ENCODE measurements around the gene CHMP1A.
"Not testable (repeated sequence)": the region's sequence is repeated elsewhere in the genome, so short reads cannot be mapped to it uniquely, and the experiment has no call there.

The CHMP1A gene

DNA sequence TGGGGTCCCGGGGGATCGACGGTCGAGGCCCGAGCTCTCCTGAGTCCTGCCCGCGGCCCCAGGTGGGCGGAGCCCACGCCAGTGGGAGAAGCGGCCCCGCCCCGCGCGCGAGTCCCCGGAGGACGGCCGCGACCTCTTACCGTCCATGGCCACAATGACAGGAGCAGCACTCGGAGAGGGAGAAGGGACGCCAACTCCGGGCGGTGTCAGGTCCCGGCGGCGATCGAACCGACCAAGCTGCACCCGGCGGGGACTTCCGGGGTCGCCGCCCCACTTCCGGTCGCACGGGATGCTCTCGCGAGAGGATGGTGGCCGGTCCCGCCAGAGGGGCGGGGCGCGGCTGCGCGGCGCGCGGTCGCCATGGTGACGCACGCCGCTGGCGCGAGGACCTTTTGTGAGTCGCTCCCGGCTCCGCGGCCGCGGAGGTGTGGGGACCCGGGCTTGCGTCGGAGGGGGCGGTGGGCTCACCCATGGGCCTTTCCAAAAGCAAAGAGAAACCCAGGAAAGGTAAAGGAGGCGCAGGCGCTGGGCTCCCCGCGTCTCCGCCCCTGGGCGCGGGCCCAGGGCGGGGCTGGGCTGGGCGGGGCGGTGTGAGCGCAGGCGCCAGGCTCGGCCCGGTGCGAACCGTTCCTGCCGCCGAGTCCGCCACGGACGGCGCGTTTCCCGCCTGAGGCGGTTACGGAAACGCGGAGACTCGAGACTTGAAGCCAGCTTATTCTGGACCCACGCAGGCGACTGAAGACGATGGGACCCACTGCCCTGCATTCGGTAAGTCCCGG is at the start of gene CHMP1A, which contains the start of gene SPATA33:
Gene CHMP1A (minus strand): TSS at position 267 of the 779 bp plus-strand sequence. CDS start 120 bp downstream, at position 147.
Gene SPATA33 (plus strand): TSS at position 395 of the 779 bp plus-strand sequence. CDS start 76 bp downstream, at position 471.
- DNase-seq (ENCODE audit: low read depth in 2 of 2), result peak; percentile 88 to 93

DNA sequence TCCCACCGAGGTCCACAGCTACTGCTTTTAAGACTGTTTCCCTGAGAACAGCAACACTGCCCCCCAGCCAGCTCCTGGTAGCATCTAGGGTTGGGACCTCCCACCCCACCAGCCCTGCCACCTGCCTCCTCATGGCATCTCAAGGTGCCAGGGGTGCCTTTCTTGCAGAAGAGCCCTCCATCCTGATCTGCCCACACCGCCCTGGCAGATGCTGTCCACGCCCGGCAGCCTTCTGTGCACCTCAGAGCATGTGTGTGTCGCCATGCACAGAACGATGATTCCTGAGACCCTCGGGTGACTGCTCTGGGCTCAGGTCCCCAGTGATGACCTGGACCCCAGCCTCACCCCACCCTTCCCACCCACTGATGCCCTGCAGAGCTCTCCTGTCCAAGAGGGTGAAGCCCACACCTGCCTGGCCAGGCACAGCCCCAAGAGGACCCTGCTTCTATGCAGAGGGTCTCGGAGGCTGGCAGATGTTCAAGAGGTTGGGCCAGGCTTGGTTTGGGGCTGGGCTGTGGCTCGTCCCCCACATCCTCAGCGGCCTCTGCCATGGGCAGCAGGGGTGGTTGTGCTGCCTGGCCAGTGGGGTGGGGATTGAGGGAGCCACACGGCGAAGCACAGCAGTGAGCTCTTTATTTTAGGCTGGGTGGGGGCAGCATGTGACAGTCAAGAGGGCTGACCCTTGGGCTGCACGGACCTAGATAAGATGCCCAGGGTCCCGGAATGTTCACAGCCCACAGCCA is 49.2 kb upstream of the CHMP1A start:
- no peak for DNase-seq (ENCODE audit: low read depth in 2 of 2)

DNA sequence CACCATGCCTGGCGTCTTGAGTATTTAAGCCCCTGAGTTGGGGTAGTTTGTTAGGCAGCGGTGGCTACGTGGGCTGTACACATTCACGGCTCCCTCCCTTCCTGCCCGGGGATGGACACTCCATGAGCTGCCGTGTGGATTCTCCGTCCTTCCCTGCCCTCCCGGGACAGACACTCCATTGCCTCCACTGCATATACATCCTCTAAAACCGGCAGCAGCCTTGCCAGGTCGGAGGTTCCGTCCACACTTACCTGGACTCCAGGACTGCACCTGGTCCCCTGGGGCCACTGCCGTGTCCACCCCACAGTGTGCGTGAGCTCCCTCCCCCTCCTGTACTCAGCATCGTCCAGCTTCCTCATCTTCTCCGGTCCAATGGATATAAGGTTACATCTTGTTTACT is 47.5 kb upstream of the CHMP1A start:
- no peak for DNase-seq (ENCODE audit: low read depth in 2 of 2)

DNA sequence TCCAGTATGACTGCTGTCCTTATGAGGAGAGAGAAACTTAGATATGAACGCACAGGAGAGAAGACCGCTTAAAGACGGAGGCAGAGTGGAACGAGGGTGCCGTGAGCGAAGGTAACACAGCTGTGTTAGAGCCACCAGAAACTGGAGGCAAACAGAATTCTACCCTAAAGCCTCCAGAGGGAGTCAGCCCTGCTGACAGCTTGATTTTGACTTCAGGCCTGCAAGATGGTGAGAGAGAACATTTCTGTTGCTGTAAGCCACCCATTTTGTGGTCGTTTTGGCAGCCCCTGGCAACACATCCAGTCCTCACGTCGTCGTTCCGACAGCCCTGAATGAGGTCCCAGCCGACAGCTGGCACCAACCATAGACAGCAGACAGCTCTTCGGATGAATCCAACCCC is 46.8 kb upstream of the CHMP1A start:
- DNase-seq (ENCODE audit: low read depth in 2 of 2), result no peak

DNA sequence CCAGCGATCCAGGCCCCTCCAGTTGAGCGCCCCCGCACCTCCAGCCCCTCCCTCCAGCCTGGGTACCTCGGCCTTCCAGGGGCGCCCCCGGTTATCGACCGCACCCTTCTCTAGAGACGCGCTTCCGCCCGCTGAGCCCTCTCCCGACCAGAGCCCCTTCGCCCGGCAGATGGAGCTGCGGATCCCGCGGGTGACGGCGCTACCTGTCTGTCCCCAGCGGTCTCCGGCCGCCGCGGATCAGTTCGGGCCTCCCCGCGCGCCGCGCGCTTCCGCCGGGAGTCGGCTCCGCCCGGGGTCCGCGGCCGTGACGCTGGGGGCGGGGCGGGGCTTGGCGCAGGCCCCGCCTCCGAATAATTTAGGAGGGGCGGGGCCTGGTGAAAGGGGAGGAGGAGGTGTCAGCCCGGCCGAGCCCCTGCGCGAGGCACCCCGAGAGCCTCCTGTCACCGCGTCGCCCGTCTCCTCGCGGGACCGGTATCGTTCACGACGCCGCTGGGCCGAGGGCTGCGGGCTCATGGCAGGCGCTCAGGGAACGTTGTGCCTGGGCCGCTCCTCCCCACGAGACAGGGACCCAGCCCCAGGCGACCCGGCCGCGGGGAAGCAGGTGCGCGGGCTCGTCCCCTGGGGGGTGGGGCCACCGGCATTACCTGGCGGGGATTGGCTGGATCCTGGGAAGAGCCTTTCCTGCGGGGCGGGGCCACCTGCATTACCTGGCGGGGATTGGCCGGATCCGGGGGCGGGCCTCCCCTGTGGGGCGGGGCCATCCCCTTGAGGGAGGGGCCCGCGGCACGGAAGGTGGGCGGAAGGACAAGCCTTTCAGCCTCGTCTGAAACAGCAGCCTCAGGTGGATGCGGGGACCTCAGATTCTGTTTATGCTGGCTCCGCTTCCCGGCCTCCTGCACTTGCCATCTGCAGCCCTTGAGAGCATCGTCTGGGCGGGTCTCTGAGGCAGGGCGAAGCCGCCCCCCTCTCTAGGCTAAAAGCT is 44.2 kb upstream of the CHMP1A start, which contains the start of gene SPATA2L:
Gene SPATA2L (minus strand): TSS at position 281 of the 982 bp plus-strand sequence. CDS start 473 bp downstream, outside the sequence.
- peak; percentile 96 to 97 for DNase-seq (ENCODE audit: low read depth in 2 of 2)

DNA sequence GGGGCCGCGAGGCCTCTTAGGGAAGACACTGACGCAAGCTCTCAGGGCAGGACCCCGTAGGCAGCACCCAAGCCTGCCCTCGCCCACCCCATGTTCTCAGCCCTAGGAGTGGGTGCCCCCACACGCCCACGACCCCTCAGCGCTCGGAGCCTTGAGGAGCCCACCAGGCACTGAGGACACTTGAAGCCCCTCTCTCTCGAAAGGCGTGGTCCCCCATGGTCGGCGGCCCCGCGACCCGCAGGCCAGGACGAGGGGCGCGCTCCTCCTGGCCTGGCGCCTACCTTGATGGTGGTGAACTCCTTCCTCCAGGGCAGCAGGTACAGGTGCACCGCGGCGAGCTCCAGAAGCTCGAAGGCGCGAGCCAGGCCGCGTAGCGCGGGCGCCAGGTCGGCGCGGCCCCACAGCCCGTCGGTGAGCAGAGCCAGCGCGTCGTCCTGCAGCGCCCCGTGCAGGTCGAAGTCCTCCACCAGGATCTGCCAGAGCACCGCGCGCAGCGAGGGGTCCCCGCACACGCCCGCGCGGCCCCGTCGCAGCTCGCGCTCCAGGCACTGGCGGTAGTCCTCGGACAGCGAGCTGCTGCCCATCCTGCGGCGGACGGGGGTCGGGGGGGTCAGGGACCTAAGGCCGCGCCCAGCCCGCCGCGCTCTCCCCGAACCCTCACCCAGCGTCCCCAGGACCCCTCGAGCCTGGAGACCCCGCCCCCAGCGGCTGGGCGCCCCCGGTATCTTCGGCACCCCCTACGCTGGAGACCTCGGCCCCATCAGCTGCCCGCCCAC is 43.3 kb upstream of the CHMP1A start:
- no peak for DNase-seq (ENCODE audit: low read depth in 2 of 2)

DNA sequence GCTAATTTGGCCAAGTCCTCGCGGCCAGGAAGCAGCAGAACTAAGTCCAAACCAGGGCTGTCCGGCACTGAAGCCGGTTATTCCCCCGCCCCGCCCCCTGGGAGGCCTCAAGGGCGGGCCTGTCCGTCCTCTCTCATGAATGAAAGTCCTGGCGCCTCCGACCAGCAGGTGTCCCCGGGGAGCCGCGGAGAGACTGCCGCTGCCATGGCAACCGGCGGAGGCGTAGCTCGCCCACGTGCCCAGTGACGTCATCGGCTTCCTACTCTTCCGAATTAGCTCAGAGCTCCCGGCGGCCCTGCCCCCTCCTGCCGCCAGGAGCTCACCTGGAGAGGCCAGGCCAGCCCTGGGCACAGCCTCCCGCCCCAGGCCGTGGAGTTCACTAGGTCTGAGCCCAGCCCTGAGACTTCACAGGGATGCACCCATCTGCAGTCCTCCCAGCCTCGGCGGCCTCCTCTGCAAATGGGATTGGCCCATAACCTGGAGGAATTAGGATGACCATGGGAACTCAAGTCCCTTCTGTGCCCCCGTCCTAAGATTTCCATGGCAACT is 42.7 kb upstream of the CHMP1A start:
- DNase-seq (ENCODE audit: low read depth in 2 of 2), result peak; percentile 98 to 99

DNA sequence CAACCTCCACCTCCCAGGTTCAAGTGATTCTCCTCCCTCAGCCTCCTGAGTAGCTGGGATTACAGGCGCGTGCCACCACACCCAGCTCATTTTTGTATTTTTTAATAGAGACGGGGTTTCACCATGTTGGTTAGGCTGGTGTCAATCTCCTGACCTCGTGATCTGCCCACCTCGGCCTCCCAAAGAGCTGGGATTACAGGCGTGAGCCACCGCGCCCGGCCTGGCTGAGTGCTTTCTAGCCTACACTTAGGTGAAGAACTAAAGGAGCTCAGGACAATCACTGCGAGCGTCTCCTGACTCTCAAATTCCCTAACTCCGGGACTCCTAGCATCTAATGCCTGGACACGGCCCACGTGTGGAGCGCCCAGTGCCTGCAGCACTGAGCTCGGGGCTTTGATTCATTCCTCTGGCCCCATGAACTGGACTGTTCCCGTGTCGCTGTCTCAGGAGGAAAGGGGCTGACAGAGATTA is 42.2 kb upstream of the CHMP1A start:
- DNase-seq (ENCODE audit: low read depth in 2 of 2), result not testable (repeated sequence)

DNA sequence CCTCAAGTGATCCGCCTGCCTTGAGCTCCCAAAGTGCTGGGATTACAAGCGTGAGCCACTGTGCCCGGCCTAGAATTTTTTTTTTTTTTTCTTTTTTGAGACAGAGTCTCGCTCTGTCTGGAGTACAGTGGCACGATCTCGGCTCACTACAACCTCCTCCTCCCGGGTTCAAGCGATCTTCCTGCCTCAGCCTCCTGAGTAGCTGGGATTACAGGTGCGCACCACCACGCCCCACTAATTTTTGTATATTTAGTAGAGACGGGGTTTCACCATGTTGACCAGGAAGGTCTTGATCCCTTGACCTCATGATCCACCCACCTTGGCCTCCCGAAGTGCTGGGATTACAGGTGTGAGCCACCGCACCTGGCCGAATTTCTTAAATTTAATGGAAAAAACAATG is 41.2 kb upstream of the CHMP1A start:
- not testable (repeated sequence) for DNase-seq (ENCODE audit: low read depth in 2 of 2)

DNA sequence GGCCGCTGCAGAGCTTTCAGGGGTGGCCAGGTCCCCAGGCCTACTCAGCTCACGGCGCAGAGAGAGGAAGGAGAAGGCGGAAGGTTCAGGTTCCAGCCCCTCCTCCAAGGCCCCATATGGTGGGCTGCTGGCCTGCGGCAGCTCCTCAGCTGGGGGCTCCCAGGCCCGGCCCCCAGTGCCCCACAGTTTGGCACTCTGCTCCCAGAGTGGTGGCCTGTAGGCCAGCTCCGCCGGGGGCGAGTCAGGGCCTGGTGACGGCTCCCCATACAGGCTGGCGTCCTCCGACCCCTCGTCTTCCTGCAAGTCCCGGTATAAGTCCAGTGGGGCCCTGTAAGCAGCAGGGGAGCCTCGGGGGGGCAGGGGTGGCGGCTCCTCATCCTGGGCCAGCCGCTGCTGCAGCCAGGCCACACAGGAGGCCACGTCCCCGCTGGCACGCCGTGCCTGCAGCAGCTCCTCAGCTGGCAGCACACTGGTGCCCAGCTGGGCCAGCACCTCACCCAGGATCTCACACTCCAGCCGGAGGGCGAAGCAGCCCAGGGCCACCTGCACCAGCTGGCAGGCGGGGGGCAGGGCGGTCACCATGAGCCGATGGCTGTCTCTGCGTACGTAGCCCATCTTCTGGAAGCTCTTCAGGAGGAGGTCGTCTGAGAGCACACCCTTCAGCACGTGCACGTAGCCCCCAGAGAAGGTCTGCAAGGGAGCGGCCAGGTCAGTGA is 40.3 kb upstream of the CHMP1A start:
- no peak for DNase-seq (ENCODE audit: low read depth in 2 of 2)

DNA sequence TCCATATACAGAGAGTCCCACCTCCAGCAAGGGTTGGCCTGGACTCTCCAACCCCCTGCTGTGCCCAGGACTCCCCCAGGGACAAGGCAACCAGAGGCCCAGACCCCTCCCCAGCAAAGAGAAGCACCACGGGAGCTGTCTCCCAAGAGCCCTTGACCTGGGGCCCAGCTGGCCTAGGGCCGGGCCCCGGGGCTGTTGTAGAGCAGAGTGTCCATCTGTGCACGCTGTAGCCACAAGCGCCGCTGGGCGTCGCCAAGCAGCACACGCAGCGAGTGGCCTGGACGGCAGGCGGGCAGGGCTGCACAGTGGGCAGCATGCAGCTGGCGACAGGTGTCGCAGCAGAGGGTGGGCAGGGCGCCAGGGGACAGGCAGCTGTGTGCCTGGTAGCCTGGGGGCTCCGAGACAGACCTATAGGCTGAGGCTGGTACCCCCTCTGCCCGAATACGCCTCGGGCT is 39.7 kb upstream of the CHMP1A start:
- no peak for DNase-seq (ENCODE audit: low read depth in 2 of 2)

DNA sequence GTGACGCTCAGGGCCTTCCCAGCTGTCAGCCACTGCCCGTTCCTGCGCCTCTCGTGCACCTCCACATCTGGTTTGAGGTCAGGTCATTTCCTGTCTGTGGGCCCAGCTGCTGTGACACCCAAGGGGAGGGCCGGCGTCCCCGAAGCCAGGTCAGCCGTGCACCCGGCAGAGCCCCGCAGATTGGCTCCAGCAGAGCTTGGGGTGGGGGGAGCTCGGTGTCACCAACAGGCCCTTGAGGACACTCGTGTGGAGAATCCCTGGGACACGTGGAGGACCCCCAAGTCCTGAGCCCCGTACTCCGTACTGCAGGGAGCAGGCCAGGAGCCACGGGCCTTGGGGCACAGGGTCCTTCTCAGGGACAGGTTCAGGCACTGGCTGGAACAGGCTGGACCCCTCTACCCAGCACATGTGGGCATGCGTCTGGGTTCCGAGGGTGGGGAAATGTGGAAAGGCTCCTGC is 39.2 kb upstream of the CHMP1A start:
- no peak for DNase-seq (ENCODE audit: low read depth in 2 of 2)

DNA sequence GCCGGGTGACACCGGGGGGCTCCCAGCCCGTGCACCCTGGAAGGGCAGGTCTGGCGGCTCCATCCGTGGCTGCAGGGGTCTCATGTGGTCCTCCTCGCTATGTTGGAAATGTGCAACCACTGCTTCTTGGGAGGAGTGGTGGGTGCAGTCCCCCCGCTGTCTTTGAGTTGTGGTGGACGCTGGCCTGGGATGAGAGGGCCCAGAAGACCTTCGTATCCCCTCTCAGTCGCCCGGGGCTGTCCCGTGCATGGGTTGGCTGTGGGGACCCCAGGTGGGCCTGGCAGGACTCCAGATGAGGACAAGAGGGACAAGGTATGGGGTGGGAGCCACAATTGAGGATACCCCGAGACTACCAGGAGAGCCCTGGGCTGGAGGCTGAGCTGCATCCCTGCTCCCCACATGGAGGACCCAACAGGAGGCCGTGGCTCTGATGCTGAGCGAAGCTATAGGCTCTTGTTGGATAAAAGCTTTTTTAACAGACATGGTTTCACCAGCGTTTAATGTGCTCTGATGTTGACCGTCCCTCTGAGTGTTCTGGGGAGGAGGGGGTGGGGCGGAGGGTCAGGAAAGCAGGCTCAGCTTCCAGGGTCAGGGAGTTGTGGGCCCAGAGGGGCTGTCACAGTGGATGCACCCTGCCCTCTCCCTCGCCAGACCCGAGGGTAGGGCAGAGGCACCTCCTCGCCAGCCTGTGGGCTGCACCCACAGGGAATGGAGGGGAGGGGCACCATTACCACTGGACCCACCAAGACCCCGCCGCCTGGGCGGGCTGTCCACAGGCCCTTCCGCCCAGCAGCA is 38.6 kb upstream of the CHMP1A start:
- no peak for DNase-seq (ENCODE audit: low read depth in 2 of 2)

DNA sequence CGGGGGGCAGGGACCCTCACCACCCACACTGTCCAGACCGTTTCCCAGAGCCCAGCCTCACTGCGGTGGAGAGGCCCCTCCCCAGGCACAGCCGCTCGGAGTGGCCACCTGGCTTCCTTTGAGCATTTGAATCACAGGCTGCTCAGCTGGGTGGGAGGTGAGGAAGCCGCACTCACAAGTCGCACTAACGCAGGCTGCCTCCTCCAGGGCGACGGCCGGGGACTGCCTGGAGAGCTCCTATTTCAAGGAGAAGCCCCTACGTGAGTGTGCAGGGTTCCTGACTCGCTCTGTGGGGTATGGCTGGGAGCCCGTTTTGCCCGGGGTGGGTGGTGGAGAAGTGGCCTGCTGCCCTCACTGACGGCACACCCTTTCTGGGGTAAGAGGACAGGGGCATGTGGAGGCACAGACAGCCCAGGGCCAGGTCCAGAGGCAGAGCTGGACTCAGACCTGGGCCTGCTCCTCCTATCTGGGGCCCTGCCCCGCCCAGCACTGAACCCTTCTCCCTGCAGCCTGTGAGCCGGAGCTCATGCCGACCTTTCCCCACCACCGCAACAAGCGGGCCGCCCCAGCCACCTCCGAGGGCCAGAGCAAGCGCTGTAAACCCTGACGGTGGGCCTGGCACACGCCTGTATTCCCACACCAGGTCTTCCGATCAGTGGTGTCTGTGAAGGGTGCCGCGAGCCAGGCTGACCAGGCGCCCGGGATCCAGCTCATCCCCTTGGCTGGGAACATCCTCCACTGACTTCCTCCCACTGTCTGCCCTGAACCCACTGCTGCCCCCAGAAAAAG is 37.8 kb upstream of the CHMP1A start:
- DNase-seq (ENCODE audit: low read depth in 2 of 2), result no peak

DNA sequence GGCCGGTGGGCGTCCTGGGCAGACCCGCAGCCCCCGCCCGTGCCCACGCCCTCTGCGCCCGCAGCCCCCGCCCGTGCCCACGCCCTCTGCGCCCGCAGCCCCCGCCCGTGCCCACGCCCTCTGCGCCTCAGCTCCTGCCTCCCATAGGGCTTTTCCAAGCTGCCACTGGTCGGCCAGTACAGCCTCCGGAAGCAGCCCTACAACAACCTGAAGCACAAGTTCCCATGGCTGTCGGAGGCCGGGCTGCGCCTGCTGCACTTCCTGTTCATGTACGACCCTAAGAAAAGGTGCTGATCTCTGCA is 37.2 kb upstream of the CHMP1A start:
- not testable (repeated sequence) for DNase-seq (ENCODE audit: low read depth in 2 of 2)

DNA sequence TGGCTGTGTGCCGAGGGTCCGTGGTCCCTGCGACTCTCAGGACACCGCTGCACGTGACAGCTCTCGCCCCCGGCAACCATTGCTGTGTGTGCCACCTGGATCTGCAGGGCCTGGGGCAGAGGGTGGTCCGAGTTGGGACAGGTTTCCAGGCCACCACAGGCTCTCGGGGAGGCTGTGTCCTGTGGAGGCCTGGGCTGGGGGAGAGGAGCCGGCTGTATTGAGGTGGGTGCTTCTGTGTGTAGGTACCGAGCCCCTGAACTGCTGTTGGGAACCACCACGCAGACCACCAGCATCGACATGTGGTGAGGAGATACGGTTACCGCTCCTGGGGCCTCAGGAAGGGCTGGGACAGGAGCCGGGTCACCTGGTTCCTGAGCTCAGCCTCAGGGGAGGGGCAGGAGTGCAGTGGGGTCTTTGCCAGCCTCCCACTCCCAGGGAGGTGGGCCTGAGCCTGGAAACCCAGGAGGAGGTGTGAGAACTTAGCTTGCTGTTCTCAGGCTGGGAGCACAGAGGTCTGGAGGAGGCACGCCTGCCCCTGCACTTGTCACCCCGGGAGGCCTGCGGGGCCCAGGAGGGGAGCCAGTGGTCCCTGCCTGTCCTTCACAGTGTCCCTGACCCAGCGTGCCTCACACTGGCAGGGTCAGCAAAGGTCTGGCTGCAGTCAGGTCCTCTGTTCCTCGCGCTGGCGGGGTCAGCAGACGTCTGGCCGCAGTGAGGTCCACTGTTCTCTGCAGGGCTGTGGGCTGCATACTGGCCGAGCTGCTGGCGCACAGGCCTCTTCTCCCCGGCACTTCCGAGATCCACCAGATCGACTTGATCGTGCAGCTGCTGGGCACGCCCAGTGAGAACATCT is 36.6 kb upstream of the CHMP1A start:
- no peak for DNase-seq (ENCODE audit: low read depth in 2 of 2)

DNA sequence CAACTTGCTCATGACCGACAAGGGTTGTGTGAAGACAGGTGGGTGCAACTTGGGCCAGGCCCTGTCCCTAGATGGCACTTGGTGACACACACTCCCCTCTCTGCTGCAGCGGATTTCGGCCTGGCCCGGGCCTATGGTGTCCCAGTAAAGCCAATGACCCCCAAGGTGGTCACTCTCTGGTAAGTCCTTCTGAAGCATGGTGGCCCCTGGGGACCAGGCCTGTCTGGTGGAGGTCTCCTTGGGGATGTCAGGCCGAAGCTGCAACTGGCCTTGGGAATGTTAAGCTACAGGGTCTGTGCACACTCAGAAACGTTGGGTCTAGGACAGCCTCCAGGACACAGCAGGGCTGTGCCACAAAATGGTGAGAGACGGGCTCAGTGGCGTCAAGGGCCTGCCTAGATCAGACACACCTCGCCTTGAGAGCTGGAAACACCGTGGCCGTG is 35.8 kb upstream of the CHMP1A start:
- DNase-seq (ENCODE audit: low read depth in 2 of 2), result no peak

Measured in stimulated activated CD4-positive, alpha-beta T cell treated with anti-CD3 and anti-CD28 coated beads, Interleukin-1b, Interleukin-23, amount 100 ng/mL, for 4 hours (primary cell).